CD4-positive, alpha-beta memory T cell (primary cell): ENCODE measurements around the gene NUMB. TPM values are rescaled to one million over a fixed set of nuclear protein-coding genes. Genes with fewer than 3 reads are reported as not detected.
A peak's percentile ranks its signal among the peaks of the same experiment; 100 is the strongest.

ENCODE experiments used
- CTCF ChIA-PET: fragments of 350-600 bp; sonication (Branson Sonifier 250); formaldehyde crosslinking; loops from one replicate; lab custom pipeline; 2021; ENCODE audit warnings: inconsistent platforms; ENCODE audit not compliant: partially characterized antibody; lab: Charles Lee
- POLR2A ChIA-PET: fragments of 350-600 bp; sonication (Branson Sonifier 250); formaldehyde crosslinking; loops from one replicate; lab custom pipeline; 2021; ENCODE audit not compliant: partially characterized antibody; lab: Charles Lee
- DNase-seq, 5 donors: peaks; one replicate each; pipeline versions ENCODE4 v3.0.0 to v3.0.0-alpha.2; 2020 to 2022; ENCODE audit warnings: mixed read lengths in 1 of 5
- H3K27ac ChIP-seq: one replicate; pipeline ENCODE4 v1.7.0; 2013; ENCODE audit warnings: low read depth, low read length
- H3K27me3 ChIP-seq: 2 replicates; pipeline ENCODE4 v1.7.0; 2013; ENCODE audit warnings: mild to moderate bottlenecking, low read length, moderate library complexity; ENCODE audit not compliant: insufficient read depth
- H3K36me3 ChIP-seq: 2 replicates; pipeline ENCODE4 v1.7.0; 2013; ENCODE audit warnings: mild to moderate bottlenecking, low read length, moderate library complexity; ENCODE audit not compliant: insufficient read depth
- H3K4me1 ChIP-seq: 2 replicates; pipeline ENCODE4 v1.7.0; 2013; ENCODE audit warnings: mild to moderate bottlenecking, low read length, moderate library complexity; ENCODE audit not compliant: insufficient read depth
- H3K4me3 ChIP-seq, 2 donors: one replicate each; pipeline ENCODE4 v1.7.0; 2013; ENCODE audit warnings: low read length in 2 of 2, mild to moderate bottlenecking in 1 of 2
- H3K9me3 ChIP-seq, 2 donors: one replicate each; pipeline ENCODE4 v1.7.0; 2013; ENCODE audit warnings: low read length in 2 of 2, control low read depth in 1 of 2; ENCODE audit not compliant: control insufficient read depth in 1 of 2
- H3K27ac Mint-ChIP-seq, 7 donors: one replicate each; pipeline ENCODE4 v1.8.0; 2020 to 2021; ENCODE audit warnings: mixed read lengths in 7 of 7, mild to moderate bottlenecking in 6 of 7, inconsistent platforms in 3 of 7, moderate library complexity in 3 of 7
- H3K27me3 Mint-ChIP-seq, 2 donors: one replicate each; pipeline ENCODE4 v1.8.0; 2020 to 2021; ENCODE audit warnings: mixed read lengths in 2 of 2
- H3K36me3 Mint-ChIP-seq, 2 donors: one replicate each; pipeline ENCODE4 v1.8.0; 2020 to 2021; ENCODE audit warnings: mixed read lengths in 2 of 2, inconsistent platforms in 1 of 2, mild to moderate bottlenecking in 1 of 2
- H3K4me1 Mint-ChIP-seq, 4 donors: one replicate each; pipeline ENCODE4 v1.8.0; 2020 to 2021; ENCODE audit warnings: mixed read lengths in 4 of 4, mild to moderate bottlenecking in 1 of 4
- H3K4me3 Mint-ChIP-seq, 8 donors: one replicate each; pipeline ENCODE4 v1.8.0; 2020 to 2021; ENCODE audit warnings: mixed read lengths in 8 of 8, mild to moderate bottlenecking in 7 of 8, moderate library complexity in 6 of 8, inconsistent platforms in 3 of 8
- H3K9me3 Mint-ChIP-seq, 8 donors: one replicate each; pipeline ENCODE4 v1.8.0; 2020 to 2021; ENCODE audit warnings: mixed read lengths in 8 of 8, mild to moderate bottlenecking in 5 of 8, inconsistent platforms in 3 of 8, moderate library complexity in 1 of 8
- intact Hi-C: fragments of 100-400 bp; cut with micrococcal nuclease; formaldehyde crosslinking; loops from one replicate; pipeline ENCODE4 v1.15.1; 2023
- polyA plus RNA-seq, 2 donors: library from polyadenylated mRNA; unstranded; fragments of 300-500 nt; fragmentation: Illumina TruSeq; gene quantifications; one replicate each; pipeline ENCODE4 v1.2.3, GENCODE V29; 2021
- total RNA-seq, 2 experiments: library from RNA; stranded (reverse); gene quantifications; one replicate each; pipeline ENCODE4 v1.2.3, GENCODE V29; 2021

NUMB gene
- total and polyA plus RNA-seq, 4 experiments from 2014 or later = 31.1 to 47.3 (median 45.7) TPM

DNA sequence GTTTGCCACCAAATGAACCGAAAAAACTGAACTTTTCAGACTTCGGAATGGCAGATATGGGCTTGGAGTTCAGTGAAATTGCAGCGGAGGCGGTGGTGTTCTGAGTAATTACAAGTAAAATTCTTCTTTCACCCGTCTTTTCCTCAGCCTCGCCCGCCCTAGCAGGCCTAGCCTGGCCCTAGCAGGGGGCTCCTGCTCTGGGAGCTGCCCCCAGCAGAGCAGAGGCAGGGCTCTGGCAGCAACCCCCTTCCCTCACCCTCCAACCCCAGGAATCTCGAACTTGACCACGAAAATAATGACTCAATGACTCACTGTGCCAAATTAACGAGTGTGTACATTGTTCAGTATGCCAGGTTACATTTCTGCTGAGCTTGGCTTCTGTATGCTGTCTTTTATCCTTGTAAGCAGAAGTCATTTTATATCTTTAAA lies 219.9 kb downstream of the NUMB start:
- H3K36me3 Mint-ChIP-seq = no peaks in the 10 kb centered on the region
- H3K36me3 ChIP-seq = no peaks in the 10 kb centered on the region
- intact Hi-C loops = no loop called here
- ChIA-PET POLR2A (no interaction called here), CTCF (no interaction called here)
- peak overlapping the region in 7 of 8 donors; percentile 10 to 67 (median 26) for H3K4me3 Mint-ChIP-seq
- H3K27me3 ChIP-seq = peaks cover 13% of the 10 kb centered on the region
- no peak overlapping the region for H3K4me3 ChIP-seq
- H3K9me3 Mint-ChIP-seq = peaks cover 0 to 2% (median 0%) of the 10 kb centered on the region in 8 donors
- H3K27me3 Mint-ChIP-seq = peaks cover 48 to 54% of the 10 kb centered on the region in 2 donors
- no peak overlapping the region for H3K27ac Mint-ChIP-seq
- peaks cover 15% of the 10 kb centered on the region for H3K4me1 ChIP-seq
- DNase-seq = no peak
- H3K9me3 ChIP-seq = no peaks in the 10 kb centered on the region
- no peak overlapping the region for H3K27ac ChIP-seq
- H3K4me1 Mint-ChIP-seq = peaks cover 15 to 36% (median 25%) of the 10 kb centered on the region in 4 donors

DNA sequence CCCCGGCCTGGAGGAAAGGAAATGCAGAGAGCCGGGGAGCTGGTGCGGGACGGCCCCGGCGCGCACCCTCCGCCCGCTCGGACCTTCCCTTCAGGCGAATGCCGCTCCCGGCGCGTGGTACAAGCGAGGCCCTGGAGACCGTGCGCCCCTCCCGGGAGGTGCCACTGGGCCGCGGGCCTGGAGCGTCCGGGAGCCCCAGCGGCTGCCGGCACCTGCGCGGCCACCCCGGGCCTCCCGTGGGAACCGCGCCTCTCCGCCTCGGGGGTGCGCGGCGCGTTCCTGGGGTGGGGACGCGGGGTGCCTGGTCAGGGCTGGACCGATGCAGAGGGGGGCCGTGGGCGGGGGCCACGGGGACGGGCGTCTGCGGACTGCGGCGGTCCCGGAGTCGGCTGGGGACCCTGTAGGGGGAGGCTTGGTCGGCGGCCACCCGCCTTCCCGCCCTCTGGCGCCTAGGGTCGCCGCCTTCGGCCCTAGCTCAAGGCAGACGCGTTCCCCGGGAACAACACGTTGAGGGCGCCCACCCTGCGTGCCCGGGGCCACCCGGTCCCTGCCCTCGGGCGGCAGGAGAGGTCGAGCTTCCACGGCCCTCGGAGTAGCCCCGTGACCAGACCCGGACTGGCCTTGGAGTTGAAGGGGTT lies 220.4 kb downstream of the NUMB start:
- peaks cover 15% of the 10 kb centered on the region for H3K27me3 ChIP-seq
- POLR2A ChIA-PET = no interaction called here

DNA sequence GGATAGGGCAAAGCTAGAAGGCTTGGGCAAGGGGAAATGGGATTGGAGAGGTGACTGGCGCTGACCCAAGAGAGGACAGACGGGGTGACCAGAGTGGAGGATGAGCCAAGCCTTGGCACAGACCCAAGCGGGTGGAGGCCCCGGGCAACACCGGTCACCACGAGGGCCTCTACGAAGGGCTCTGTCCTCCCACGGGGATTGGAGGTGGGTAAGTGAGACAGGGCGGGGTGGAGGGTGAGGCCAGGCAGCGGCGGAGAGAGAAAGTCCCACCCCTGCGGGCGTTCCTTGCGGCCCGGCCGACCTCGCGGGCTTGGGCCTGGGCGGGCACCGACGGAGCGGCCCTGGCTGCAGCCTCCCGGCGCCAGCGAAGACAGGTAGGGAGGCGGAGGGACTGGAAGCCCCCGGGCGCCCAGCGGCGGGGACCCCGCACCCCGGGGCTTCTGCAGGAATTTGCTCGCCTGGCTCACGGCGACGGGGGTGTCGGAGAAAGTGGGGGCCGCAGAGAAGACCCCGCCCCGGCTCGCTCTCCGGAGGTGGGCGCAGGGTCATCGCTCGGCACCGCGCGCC lies 221.0 kb downstream of the NUMB start, which contains the start of gene PAPLN:
TSS of gene PAPLN (plus strand) at position 288 of the 567 bp plus-strand sequence. CDS start 2,273 bp downstream, outside the sequence.
- Histone ChIP-seq H3K27ac (no peak within 1 kb of the TSS), H3K36me3 (no peaks in the 10 kb centered on the region), H3K4me3 (no peak within 1 kb of the TSS), H3K9me3 (no peaks in the 10 kb centered on the region), H3K27me3 (peaks cover 16% of the 10 kb centered on the region), H3K4me1 (peaks cover 15% of the 10 kb centered on the region)
- ChIA-PET CTCF (no interaction called here), POLR2A (no interaction called here)
- H3K27me3 Mint-ChIP-seq = peaks cover 44 to 52% of the 10 kb centered on the region in 2 donors
- no peak for DNase-seq
- H3K27ac Mint-ChIP-seq = no peak within 1 kb of the TSS
- H3K36me3 Mint-ChIP-seq = no peaks in the 10 kb centered on the region
- H3K9me3 Mint-ChIP-seq = peaks cover 0 to 2% (median 0%) of the 10 kb centered on the region in 8 donors
- H3K4me1 Mint-ChIP-seq = peaks cover 8 to 25% (median 16%) of the 10 kb centered on the region in 4 donors
- intact Hi-C loops = no loop called here
- H3K4me3 Mint-ChIP-seq = peak within 1 kb of the TSS; percentile 32 to 82 (median 70)

More for the DNA sequence above, 220.4 kb downstream of the NUMB start:
- Mint-ChIP-seq H3K9me3 (peaks cover 0 to 2% (median 0%) of the 10 kb centered on the region in 8 donors), H3K4me3 (peak overlapping the region in 7 of 8 donors; percentile 10 to 67 (median 26)), H3K4me1 (peaks cover 11 to 31% (median 20%) of the 10 kb centered on the region in 4 donors), H3K36me3 (no peaks in the 10 kb centered on the region), H3K27me3 (peaks cover 46 to 53% of the 10 kb centered on the region in 2 donors), H3K27ac (no peak overlapping the region)
- H3K4me3 ChIP-seq = no peak overlapping the region
- H3K4me1 ChIP-seq = peaks cover 15% of the 10 kb centered on the region
- intact Hi-C loops = no loop called here
- DNase-seq = no peak
- H3K9me3 ChIP-seq = no peaks in the 10 kb centered on the region
- CTCF ChIA-PET = no interaction called here
- H3K36me3 ChIP-seq = no peaks in the 10 kb centered on the region
- H3K27ac ChIP-seq = no peak overlapping the region

- Mint-ChIP-seq H3K4me1 (peaks cover 8 to 25% (median 16%) of the 10 kb centered on the region in 4 donors), H3K4me3 (peak overlapping the region; percentile 32 to 82 (median 70)), H3K36me3 (no peaks in the 10 kb centered on the region), H3K27me3 (peaks cover 43 to 50% of the 10 kb centered on the region in 2 donors), H3K27ac (no peak overlapping the region), H3K9me3 (peaks cover 0 to 2% (median 0%) of the 10 kb centered on the region in 8 donors)
- H3K36me3 ChIP-seq = no peaks in the 10 kb centered on the region
- intact Hi-C loops = no loop called here
- no peak for DNase-seq
- H3K27ac ChIP-seq = no peak overlapping the region
- H3K4me1 ChIP-seq = peaks cover 15% of the 10 kb centered on the region
- POLR2A ChIA-PET = interaction anchor here (1.1 kb wide), 1 partner anchor 8 kb away, joined by 4 read pairs; no protein-coding TSS in a partner anchor
- no peak overlapping the region for H3K4me3 ChIP-seq
- H3K27me3 ChIP-seq = peaks cover 16% of the 10 kb centered on the region
- CTCF ChIA-PET = no interaction called here
- H3K9me3 ChIP-seq = no peaks in the 10 kb centered on the region
Measured at GRCh38 chr14:73236752-73237218, 221.6 kb downstream of the NUMB start.

- Histone ChIP-seq H3K27me3 (peaks cover 16% of the 10 kb centered on the region), H3K4me3 (no peak overlapping the region), H3K27ac (no peak overlapping the region), H3K36me3 (no peaks in the 10 kb centered on the region), H3K4me1 (peaks cover 15% of the 10 kb centered on the region), H3K9me3 (no peaks in the 10 kb centered on the region)
- H3K4me3 Mint-ChIP-seq = peak overlapping the region in 6 of 8 donors; percentile 1 to 49 (median 30)
- intact Hi-C loops = no loop called here
- H3K36me3 Mint-ChIP-seq = no peaks in the 10 kb centered on the region
- H3K9me3 Mint-ChIP-seq = peaks cover 0 to 2% (median 0%) of the 10 kb centered on the region in 8 donors
- ChIA-PET CTCF (no interaction called here), POLR2A (interaction anchor here (1.1 kb wide), 1 partner anchor 9 kb away, joined by 4 read pairs; no protein-coding TSS in a partner anchor)
- no peak overlapping the region for H3K27ac Mint-ChIP-seq
- peaks cover 38 to 45% of the 10 kb centered on the region in 2 donors for H3K27me3 Mint-ChIP-seq
- no peak for DNase-seq
- H3K4me1 Mint-ChIP-seq = peaks cover 8 to 25% (median 16%) of the 10 kb centered on the region in 4 donors
Measured at GRCh38 chr14:73236157-73236556, 222.2 kb downstream of the NUMB start.

DNA sequence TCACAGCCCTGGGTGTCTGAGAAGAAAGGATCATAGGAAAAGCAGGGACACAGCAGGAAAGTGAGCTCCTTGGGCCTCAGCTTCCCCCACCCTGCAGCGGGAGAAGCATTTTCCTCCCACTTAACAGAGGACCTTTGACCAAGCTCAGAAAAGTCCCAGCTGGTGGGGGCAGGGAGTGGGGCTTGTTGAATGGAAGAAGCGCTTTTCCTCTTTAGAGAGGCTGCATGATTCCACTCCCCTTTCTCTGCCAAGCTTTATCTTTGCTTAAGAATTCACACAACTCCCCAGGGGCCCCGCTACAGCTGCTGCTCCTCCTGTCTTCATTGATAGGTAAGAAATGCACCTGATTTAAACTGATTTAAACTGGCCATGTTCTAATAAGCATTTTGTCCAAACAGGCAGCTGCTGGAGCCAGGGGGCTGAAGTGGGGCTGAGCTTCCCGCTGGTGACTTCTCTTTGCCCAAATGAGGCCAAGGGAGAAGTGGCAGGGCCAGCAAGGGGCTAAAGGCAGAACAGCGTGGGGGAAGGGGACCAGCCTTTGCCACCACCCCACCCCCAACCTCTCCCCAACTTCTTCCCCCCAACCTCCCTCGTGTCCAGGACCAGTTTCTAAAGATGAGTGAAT lies 222.7 kb downstream of the NUMB start:
- Mint-ChIP-seq H3K4me1 (peaks cover 8 to 25% (median 16%) of the 10 kb centered on the region in 4 donors), H3K27ac (no peak overlapping the region), H3K9me3 (peaks cover 0 to 2% (median 0%) of the 10 kb centered on the region in 8 donors), H3K4me3 (peak overlapping the region in 4 of 8 donors; percentile 2 to 49 (median 36)), H3K27me3 (peaks cover 38 to 41% of the 10 kb centered on the region in 2 donors), H3K36me3 (no peaks in the 10 kb centered on the region)
- no peaks in the 10 kb centered on the region for H3K36me3 ChIP-seq
- H3K4me1 ChIP-seq = peaks cover 15% of the 10 kb centered on the region
- CTCF ChIA-PET = no interaction called here
- no peak overlapping the region for H3K4me3 ChIP-seq
- peaks cover 16% of the 10 kb centered on the region for H3K27me3 ChIP-seq
- POLR2A ChIA-PET = interaction anchor here (1.1 kb wide), 1 partner anchor 10 kb away, joined by 4 read pairs; no protein-coding TSS in a partner anchor
- intact Hi-C loops = no loop called here
- no peak for DNase-seq
- H3K9me3 ChIP-seq = no peaks in the 10 kb centered on the region
- no peak overlapping the region for H3K27ac ChIP-seq
